ENCODE results near the gene LRRC15.

The LRRC15 gene

DNA sequence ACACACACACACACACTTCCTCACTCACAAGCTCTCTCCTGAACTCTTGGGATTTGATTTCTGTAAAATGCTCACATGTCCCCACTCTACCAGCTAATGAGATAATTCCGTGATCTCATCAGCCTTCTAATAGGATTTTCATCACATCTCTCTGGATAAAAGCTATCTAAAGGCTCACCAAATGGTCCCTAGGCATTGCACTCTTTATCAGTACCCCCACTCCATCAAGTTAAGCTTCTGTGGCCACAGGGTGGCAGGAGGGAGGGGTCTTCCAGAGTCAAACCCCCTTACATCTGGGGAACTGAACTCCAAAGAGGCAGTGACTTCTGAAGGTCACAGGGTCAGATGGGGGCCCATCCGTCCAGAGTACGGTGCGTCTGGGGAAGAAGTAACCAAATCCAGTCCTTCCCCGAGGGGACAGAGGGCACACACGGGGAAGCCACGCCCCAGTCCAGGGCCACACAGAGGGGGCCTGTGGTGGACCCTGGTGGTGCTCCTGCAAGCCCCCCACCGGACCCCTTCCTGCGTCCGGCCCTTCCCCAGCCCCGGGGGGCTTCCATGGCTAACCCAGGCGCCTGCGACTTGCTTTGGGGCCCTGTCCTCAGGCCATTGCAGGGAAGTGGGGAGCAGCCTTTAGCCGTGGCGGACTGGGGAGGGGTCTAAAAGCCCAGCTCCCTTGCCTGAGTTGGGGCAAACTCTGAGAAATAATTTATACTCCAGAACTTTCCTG is 44.0 kb downstream of the LRRC15 start:
- Mint-ChIP-seq H3K27ac (no peak overlapping the region), H3K36me3 (no peaks in the 10 kb centered on the region), H3K4me3 (no peak overlapping the region), H3K27me3 (peaks cover 25% of the 10 kb centered on the region), H3K9me3 (no peaks in the 10 kb centered on the region), H3K4me1 (no peaks in the 10 kb centered on the region)
- ATAC-seq, result no peak

DNA sequence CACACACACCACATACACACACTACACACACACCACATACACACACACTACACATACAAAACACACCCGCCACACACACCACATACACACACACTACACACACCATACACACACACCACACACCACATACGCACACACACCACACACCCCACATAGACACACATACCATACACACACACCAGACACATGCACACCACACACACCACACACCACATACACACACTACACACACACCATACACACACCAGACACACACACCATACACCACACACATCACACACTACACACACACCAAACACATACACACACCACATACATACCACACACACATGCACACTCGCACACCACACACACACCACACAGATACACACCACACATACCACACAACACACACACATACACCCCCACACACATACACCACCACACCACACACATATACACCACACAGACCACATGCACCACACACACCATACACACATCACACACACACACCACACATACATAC is 44.7 kb downstream of the LRRC15 start:
- Mint-ChIP-seq H3K4me3 (no peak overlapping the region), H3K27me3 (peaks cover 19% of the 10 kb centered on the region), H3K27ac (no peak overlapping the region), H3K9me3 (no peaks in the 10 kb centered on the region), H3K4me1 (no peaks in the 10 kb centered on the region), H3K36me3 (no peaks in the 10 kb centered on the region)
- ATAC-seq, result no peak

DNA sequence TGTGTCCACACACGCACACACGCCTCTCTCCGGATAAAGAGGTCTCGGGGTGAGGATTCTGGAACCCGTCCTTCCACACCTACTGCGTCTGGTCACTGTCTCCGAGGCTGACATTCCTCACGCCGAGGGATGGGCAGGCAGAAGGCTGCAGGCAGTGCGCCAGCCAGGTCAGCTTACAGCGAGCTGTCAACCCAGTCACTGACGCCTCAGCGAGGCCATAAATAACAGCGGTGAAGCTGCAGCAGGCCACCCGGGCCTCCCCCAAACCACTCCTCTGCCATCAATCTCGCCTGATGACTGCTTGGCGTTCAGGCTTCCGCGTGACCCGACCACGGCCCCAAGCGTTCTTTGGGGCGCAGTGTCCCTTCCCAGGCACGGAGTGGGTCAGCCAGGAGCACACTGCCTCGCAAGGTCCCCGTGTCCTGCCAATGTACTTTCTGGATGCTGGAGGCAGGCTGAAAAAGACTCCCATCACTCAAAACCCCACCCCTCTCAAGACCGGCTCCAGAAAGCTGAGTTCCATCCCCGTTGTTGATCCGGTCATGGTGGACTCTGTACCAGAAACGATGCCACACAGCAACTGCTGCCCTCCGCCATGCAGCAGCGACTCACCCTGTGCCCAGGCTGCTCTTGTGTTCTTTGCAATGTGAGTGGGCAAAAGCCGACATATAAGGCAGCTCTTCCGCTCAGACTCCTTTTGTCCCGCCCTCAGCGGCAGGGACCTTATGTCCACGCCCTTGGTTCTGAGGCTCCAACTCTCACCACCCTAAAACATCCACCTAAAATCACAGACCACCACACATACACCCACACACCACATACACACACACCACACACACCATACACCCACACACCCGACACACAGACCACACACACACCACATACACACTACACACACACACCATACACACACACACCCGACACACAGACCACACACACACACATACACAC is 45.5 kb downstream of the LRRC15 start:
- H3K4me3 Mint-ChIP-seq, result no peak overlapping the region
- no peaks in the 10 kb centered on the region for H3K4me1 Mint-ChIP-seq
- H3K36me3 Mint-ChIP-seq, result peaks cover 5% of the 10 kb centered on the region
- H3K9me3 Mint-ChIP-seq, result peaks cover 6% of the 10 kb centered on the region
- no peak overlapping the region for H3K27ac Mint-ChIP-seq
- peak; percentile 74 for ATAC-seq
- H3K27me3 Mint-ChIP-seq, result peaks cover 13% of the 10 kb centered on the region

DNA sequence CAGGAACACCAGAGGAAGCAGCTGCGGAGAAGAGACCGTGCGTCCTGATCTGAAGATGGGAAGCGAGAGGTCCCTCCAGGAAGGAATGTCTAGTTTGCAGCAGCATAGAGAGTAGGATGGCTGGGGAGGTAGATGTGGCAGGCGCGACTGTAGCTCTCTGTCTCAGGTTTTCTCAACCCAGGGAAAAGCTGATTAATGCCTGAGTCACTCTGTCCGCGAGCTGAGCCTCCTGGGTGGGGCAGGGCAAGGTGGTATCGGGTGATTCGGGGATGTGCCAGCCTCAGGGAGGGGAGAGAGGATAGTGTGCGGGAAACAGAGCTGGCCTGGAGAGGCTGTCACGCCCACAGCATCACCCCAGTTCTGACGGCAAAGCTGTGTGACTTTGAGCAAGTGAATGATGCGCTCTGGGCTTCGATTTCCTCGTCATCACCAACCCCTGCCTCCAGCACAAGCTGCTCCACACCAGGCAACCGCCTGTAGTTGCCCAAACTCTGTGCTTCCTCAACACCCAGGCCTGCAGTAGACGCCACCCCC is 46.8 kb downstream of the LRRC15 start:
- no peaks in the 10 kb centered on the region for H3K4me1 Mint-ChIP-seq
- H3K27me3 Mint-ChIP-seq, result peaks cover 13% of the 10 kb centered on the region
- no peak overlapping the region for H3K4me3 Mint-ChIP-seq
- H3K27ac Mint-ChIP-seq, result no peak overlapping the region
- no peak for ATAC-seq
- peaks cover 9% of the 10 kb centered on the region for H3K9me3 Mint-ChIP-seq
- peaks cover 9% of the 10 kb centered on the region for H3K36me3 Mint-ChIP-seq

DNA sequence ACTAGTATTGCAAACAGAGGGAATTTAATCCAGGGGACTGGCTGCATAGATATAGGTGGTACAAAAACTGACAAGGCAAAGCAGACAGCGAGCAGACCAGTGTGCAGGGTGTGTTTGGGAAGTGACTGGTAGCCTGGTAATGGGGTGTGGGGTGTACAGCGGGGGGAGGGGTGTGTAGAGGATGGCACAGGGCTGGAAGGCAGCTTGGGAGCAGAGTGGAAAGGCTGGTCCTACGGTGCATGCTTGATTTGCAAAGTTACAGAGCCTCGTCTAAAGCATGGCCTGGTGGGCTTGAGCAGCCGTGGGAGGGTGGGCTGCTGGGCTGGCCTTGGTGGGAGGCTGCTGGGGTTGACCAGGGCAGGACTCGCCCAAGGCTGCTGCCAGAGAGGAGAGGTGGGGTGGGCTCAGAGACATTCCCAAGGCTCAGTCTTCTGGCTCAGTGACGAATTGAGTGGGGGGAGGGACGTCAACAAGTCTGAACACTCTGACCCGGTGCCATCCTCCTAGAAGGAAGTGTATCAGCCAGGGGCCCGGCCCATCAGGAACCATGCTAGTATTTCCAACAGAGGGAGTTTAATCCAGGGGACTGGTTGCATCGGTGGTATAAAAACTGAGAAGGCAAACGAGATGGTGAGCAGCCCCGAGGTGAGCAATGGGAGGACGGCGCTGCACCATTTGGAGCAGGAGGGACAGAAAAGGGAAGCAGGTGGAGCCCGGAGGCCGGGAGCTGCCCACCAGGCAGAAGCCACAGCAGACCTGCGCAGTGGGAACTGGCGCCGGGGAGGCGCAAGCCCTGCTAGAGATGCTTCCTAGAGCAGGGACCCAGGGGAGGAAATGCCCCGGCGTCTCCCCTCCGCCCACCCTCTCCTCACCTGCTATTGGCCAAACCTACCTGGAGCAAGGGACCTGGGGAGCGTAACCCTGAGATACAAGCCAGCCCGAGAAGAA is 47.6 kb downstream of the LRRC15 start:
- no peak for ATAC-seq
- Mint-ChIP-seq H3K9me3 (peaks cover 9% of the 10 kb centered on the region), H3K27ac (no peak overlapping the region), H3K4me3 (no peak overlapping the region), H3K4me1 (no peaks in the 10 kb centered on the region), H3K36me3 (peaks cover 9% of the 10 kb centered on the region), H3K27me3 (peaks cover 14% of the 10 kb centered on the region)

DNA sequence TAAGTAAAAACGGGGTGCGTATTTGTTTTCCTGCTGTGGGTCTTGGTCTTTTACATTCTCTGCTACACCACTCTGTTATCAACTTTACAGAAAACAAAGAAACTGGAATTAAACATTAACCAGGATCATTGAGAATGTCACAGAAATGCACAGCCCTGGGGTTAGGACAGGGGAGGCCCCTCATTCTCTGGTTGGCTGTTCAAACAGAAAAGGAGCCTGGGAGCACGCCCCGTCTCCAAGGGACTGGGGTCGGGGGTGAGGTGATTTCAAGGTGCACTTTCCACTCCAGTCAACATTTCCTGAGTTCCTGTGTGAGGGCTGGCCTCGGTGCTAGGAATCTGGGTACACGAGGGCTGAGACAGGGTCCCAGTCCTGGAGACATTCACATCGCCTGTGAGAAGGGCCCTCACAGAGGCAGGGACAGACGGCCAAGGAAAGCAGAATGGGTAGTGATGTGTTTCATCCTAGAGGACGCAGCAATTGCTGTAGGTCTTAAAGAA is 48.7 kb downstream of the LRRC15 start:
- no peak overlapping the region for H3K4me3 Mint-ChIP-seq
- no peaks in the 10 kb centered on the region for H3K4me1 Mint-ChIP-seq
- peaks cover 9% of the 10 kb centered on the region for H3K9me3 Mint-ChIP-seq
- H3K27ac Mint-ChIP-seq, result no peak overlapping the region
- H3K27me3 Mint-ChIP-seq, result peaks cover 23% of the 10 kb centered on the region
- ATAC-seq, result no peak
- peaks cover 9% of the 10 kb centered on the region for H3K36me3 Mint-ChIP-seq

DNA sequence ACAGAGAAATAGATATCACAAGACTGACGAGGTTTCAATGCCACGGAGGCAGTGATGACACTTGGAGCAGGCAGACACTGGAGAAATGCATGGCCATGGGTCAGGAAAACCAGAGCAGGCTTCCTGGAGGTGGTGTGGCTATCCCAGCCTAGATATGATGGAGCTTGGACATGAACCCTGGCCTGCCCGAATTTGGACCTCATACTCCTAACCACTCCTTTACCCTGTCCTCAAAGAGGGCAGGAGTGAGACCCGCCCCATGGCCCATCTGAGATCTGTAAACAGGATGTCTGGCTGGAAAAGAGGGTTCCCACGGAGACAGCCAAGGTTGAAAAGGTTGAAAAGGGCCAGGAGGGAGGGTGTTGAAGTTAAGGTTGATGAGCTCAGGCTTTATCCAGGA is 49.4 kb downstream of the LRRC15 start:
- ATAC-seq, result no peak
- Mint-ChIP-seq H3K27me3 (peaks cover 27% of the 10 kb centered on the region), H3K4me3 (no peak overlapping the region), H3K9me3 (peaks cover 9% of the 10 kb centered on the region), H3K4me1 (peaks cover 3% of the 10 kb centered on the region), H3K27ac (no peak overlapping the region), H3K36me3 (peaks cover 9% of the 10 kb centered on the region)

DNA sequence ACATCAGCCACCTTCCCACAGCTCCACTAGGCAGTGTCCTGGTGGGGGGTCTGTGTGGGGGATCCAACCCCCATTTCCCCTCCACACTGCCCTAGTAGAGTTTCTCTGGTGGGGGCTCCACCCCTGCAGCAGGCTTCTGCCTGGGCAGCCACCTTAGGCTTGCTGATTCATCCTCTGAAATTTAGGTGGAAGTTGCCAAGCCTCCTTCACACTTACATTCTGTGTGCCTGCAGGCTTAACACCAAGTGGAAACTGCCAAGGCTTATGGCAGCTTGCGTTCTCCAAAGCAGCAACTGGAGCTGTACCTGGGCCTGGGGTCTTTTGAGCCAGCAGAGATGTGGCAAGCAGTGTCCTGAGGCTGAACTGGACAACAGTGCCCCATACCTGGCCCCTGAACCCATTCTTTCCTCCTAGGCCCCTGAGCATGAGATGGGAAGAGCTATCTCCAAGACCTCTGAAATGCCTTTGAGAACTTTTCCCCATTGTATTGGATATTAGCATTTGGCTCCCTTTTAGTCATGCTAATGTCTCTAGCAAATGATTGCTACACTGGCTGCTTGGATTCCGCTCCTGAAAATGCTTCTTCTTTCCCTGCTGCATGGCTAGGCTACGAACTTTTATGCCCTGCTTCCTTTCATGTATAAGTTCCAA is 50.9 kb downstream of the LRRC15 start:
- Mint-ChIP-seq H3K4me1 (peaks cover 7% of the 10 kb centered on the region), H3K4me3 (no peak overlapping the region), H3K9me3 (peaks cover 9% of the 10 kb centered on the region), H3K27me3 (peaks cover 42% of the 10 kb centered on the region), H3K27ac (no peak overlapping the region), H3K36me3 (peaks cover 9% of the 10 kb centered on the region)
- ATAC-seq, result no peak

DNA sequence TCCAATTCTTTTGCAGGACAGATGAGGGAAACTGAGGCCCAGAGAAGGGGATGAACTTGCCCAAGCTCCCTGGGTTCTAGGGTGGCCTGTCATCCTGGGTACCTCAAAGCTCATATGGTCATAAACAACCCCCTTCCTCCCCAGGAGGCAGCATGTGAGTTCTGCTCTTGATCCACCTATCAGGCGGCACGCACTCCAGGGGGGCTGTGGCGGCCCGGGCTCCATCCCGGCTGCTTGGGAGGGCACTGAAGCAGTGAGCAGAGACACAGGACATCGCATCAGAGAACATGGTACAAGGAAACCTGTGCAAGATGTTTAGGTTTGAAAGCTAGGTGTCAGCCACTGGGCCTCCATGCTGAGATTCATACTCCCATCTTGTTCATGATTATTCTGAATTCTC is 52.6 kb downstream of the LRRC15 start:
- peaks cover 9% of the 10 kb centered on the region for H3K36me3 Mint-ChIP-seq
- peaks cover 9% of the 10 kb centered on the region for H3K9me3 Mint-ChIP-seq
- H3K4me1 Mint-ChIP-seq, result peaks cover 13% of the 10 kb centered on the region
- no peak for ATAC-seq
- no peak overlapping the region for H3K27ac Mint-ChIP-seq
- H3K27me3 Mint-ChIP-seq, result peaks cover 44% of the 10 kb centered on the region
- no peak overlapping the region for H3K4me3 Mint-ChIP-seq

DNA sequence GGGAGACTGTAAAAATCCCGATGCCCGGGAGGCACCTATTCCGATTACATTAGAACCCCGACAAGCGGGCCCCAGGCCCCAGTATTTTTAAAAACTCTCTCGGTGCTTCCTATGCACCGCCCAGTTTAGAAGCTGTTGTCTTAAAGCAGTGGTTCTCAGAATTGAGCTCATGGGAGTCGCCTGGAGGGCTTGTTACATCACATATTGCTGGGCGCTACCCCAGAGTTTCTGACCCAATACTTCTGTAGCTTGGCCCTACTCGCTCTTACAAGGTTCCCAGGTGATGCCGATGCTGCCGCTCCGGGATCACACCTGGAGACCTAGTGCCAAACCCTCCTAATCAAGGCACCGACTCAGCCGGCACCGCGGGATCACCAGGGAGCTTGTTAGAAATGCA is 53.6 kb downstream of the LRRC15 start:
- peaks cover 49% of the 10 kb centered on the region for H3K27me3 Mint-ChIP-seq
- peak; percentile 49 for ATAC-seq
- peaks cover 13% of the 10 kb centered on the region for H3K4me1 Mint-ChIP-seq
- no peak overlapping the region for H3K27ac Mint-ChIP-seq
- H3K36me3 Mint-ChIP-seq, result peaks cover 9% of the 10 kb centered on the region
- peaks cover 9% of the 10 kb centered on the region for H3K9me3 Mint-ChIP-seq
- peak overlapping the region; percentile 49 for H3K4me3 Mint-ChIP-seq

DNA sequence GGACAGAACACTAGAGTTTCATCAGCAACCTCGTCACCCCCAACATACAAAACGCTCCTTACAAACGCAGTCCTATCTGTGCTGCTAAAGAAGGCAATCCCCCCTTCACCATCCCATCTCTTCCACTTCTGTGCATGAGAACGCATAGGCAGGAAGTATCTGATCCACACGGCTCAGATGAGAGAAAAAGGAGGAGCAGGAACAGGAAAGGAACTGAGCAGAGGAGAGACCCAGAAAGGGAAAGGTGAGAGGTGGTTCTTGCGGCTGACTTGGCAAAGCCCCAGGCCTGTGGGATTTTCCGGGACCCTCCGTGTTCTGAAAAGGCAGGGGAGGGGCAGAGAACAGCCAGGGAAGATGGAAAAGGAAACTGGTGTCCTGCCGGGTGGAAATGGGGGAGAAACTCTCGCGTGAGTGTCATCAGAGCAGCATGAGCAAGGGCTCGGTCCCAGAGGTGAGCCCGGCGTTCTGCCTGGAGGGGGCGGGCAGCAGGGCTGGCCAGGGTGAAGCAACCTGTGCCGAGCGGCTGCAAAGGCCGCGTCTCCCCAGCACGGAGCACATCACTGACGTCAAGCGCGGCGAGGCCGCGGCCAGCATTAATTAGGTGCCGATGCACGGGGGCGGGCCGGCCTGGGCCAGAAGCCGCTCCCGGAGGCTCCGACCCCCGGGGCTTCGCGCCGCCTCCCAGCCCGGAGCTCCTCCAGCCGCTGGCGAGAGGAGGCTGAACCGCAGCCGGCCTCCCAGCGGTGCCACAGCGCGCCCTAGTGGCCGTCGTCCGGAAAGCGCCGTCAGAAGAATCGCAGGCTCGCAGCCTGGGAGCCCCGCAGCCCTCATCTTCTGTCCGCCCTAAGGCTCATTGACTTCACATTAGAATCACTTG is 54.2 kb downstream of the LRRC15 start:
- Mint-ChIP-seq H3K9me3 (peaks cover 9% of the 10 kb centered on the region), H3K4me1 (peaks cover 13% of the 10 kb centered on the region), H3K27ac (no peak overlapping the region), H3K27me3 (peaks cover 55% of the 10 kb centered on the region), H3K4me3 (peak overlapping the region; percentile 68), H3K36me3 (peaks cover 9% of the 10 kb centered on the region)
- ATAC-seq, result peak; percentile 87

DNA sequence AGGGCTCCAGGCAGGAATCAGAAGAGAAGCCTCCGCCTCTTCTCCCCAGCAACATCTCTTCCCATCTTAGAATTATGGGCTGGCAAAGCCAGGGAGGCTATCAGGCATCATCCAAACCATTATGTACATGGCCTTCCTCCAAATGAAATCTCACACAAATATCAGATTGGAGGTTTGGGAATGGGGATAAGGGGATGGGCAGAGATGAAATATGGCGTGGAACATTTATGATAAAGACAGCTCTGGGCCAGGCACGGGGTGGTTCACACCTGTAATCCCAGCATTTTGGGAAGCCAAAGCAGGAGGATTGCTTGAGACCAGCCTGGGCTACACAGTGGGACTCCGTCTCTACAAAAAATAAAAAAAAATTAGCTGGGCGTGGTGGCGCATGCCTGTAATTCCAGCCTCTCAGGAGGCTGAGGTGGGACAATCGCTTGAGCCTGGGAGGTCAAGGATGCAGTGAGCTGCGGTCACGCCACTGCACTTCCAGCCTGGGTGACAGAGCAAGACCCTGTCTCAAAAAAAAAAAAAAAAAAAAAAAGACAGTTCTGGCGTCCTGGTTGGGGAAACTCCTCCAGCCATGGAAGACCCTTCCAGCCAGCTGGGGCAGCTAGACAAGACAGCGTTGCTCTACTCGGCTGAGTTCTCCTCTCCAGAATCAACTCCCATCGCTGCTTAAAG is 55.0 kb downstream of the LRRC15 start:
- Mint-ChIP-seq H3K4me1 (peaks cover 13% of the 10 kb centered on the region), H3K4me3 (no peak overlapping the region), H3K9me3 (peaks cover 7% of the 10 kb centered on the region), H3K27ac (no peak overlapping the region), H3K36me3 (peaks cover 8% of the 10 kb centered on the region), H3K27me3 (peaks cover 55% of the 10 kb centered on the region)
- no peak for ATAC-seq

Measured in stimulated activated memory B cell treated with anti-CD40 and anti-IgM and Interleukin-4, amounts not matched to agents 10 μg/mL and 1 μg/mL and 100 μg/mL, for 72 hours (primary cell).